Keratinocyte (primary cell): Measurements from ENCODE around the gene ALB. TPM values are rescaled to one million over a fixed set of nuclear protein-coding genes. Genes with fewer than 3 reads are reported as not detected.

ENCODE experiments used
- DNase-seq: peaks from one replicate; pipeline ENCODE4 v3.0.0-alpha.2; 2011; ENCODE audit warnings: low read depth, missing footprints, low spot score
- FAIRE-seq: peaks from 2 replicates; lab custom pipeline; 2011; peaks lifted over from hg19 to GRCh38; lab: Jason Lieb, UNC
- H2AFZ ChIP-seq: 2 replicates; pipeline ENCODE4 v1.6.0; 2012; ENCODE audit warnings: low read length, control low read depth, inconsistent platforms; ENCODE audit not compliant: control insufficient read depth
- H3K27ac ChIP-seq: 2 replicates; pipeline ENCODE4 v1.5.1; 2011; ENCODE audit warnings: low read length; ENCODE audit not compliant: control insufficient read depth, insufficient read depth
- H3K27me3 ChIP-seq: 3 replicates; pipeline ENCODE4 v1.6.0; 2011; ENCODE audit warnings: low read length; ENCODE audit not compliant: control insufficient read depth, insufficient read depth; ENCODE audit errors: extremely low read depth
- H3K36me3 ChIP-seq, 2 experiments: 2 replicates in 1 of 2; 3 replicates in 1 of 2; pipeline ENCODE4 v1.5.1; 2011; ENCODE audit warnings: low read length in 2 of 2, mild to moderate bottlenecking in 1 of 2; ENCODE audit not compliant: control insufficient read depth in 2 of 2, insufficient read depth in 2 of 2; ENCODE audit errors: extremely low read depth in 1 of 2
- H3K4me1 ChIP-seq: 3 replicates; pipeline ENCODE4 v1.5.1; 2011; ENCODE audit warnings: low read length; ENCODE audit not compliant: control insufficient read depth, insufficient read depth; ENCODE audit errors: extremely low read depth
- H3K4me2 ChIP-seq: 3 replicates; pipeline ENCODE4 v1.6.0; 2011; ENCODE audit warnings: low read depth, low read length; ENCODE audit not compliant: control insufficient read depth, insufficient read depth; ENCODE audit errors: extremely low read depth
- H3K4me3 ChIP-seq, 3 experiments: fragments of 200-600 bp in 1 of 3; sonication (generic) in 1 of 3; 2 replicates in 2 of 3; 3 replicates in 1 of 3; pipeline ENCODE4 v1.5.1; 2011 to 2016; ENCODE audit warnings: low read length in 3 of 3, mild to moderate bottlenecking in 3 of 3, control low read depth in 2 of 3, inconsistent platforms in 1 of 3, low read depth in 1 of 3, mixed read lengths in 1 of 3, mixed run types in 1 of 3, moderate library complexity in 1 of 3; ENCODE audit not compliant: control insufficient read depth in 2 of 3, insufficient read depth in 2 of 3; ENCODE audit errors: extremely low read depth in 1 of 3
- H3K79me2 ChIP-seq: 2 replicates; pipeline ENCODE4 v1.6.0; 2012; ENCODE audit warnings: low read length; ENCODE audit not compliant: control insufficient read depth, insufficient read depth
- H3K9ac ChIP-seq: 3 replicates; pipeline ENCODE4 v1.6.0; 2011; ENCODE audit warnings: low read length; ENCODE audit not compliant: control insufficient read depth, insufficient read depth; ENCODE audit errors: extremely low read depth
- H3K9me1 ChIP-seq: 3 replicates; pipeline ENCODE4 v1.6.0; 2011; ENCODE audit warnings: low read length; ENCODE audit not compliant: control insufficient read depth, insufficient read depth; ENCODE audit errors: extremely low read depth
- H3K9me3 ChIP-seq: 2 replicates; pipeline ENCODE4 v1.5.1; 2012; ENCODE audit warnings: low read depth, low read length; ENCODE audit not compliant: control insufficient read depth
- H4K20me1 ChIP-seq: 3 replicates; pipeline ENCODE4 v1.6.0; 2011; ENCODE audit warnings: low read length; ENCODE audit not compliant: control insufficient read depth, insufficient read depth; ENCODE audit errors: extremely low read depth
- CTCF ChIP-seq, 3 experiments: IDR thresholded peaks in 1 of 3; conservative IDR thresholded peaks in 1 of 3; optimal IDR thresholded peaks in 1 of 3; 2 replicates in 2 of 3; 3 replicates in 1 of 3; pipeline versions ENCODE3 to v1.5.1; 2011; ENCODE audit warnings: low read length in 3 of 3, mild to moderate bottlenecking in 3 of 3, moderate library complexity in 2 of 3, control low read depth in 1 of 3, inconsistent platforms in 1 of 3; ENCODE audit not compliant: insufficient read depth in 2 of 3; ENCODE audit errors: extremely low read depth in 1 of 3
- EZH2 ChIP-seq: IDR thresholded peaks from one replicate; pipeline ENCODE4 v1.6.1; 2012; ENCODE audit warnings: inconsistent platforms, mild to moderate bottlenecking, low read length, moderate library complexity
- dilution Hi-C: fragments of 300-500 bp; cut with MboI; formaldehyde crosslinking; loops from one replicate; pipeline ENCODE4 v1.7.0; 2020; ENCODE audit warnings: low sequenced_read_pairs; ENCODE audit not compliant: extremely low pct_ligation_motif_present
- polyA plus RNA-seq, 5 experiments: library from polyadenylated mRNA; depleted of rRNA in 3 of 5; stranded (reverse) in 3 of 5; stranded (forward) in 1 of 5; unstranded in 1 of 5; fragments of >200 nt; gene quantifications; 1 replicate in 1 of 5; 2 replicates in 3 of 5; 3 replicates in 1 of 5; pipeline versions ENCODE4 v1.2.1 to v1.2.3, GENCODE V29; 2011 to 2012; ENCODE audit warnings: missing spikeins in 2 of 5, low read depth in 1 of 5, low replicate concordance in 1 of 5

Gene ALB
- polyA plus RNA-seq, 1 donor (not counting 4 experiments of a cell fraction or from before 2014, with no cell fraction given) = not detected

GRCh38 chr4:73421708-73422457 is 17.8 kb downstream of the ALB start:
- H3K9me1 ChIP-seq = no peaks in the 10 kb centered on the region
- FAIRE-seq = no peak

GRCh38 chr4:73422458-73422752 is 18.3 kb downstream of the ALB start:
- Histone ChIP-seq H3K27me3 (no peaks in the 10 kb centered on the region), H3K79me2 (no peaks in the 10 kb centered on the region), H3K4me1 (no peaks in the 10 kb centered on the region), H2AFZ (no peak overlapping the region), H3K4me3 (no peak overlapping the region), H3K27ac (no peak overlapping the region), H3K4me2 (no peak overlapping the region), H4K20me1 (no peaks in the 10 kb centered on the region), H3K36me3 (no peaks in the 10 kb centered on the region), H3K9me1 (no peaks in the 10 kb centered on the region), H3K9me3 (no peaks in the 10 kb centered on the region), H3K9ac (no peak overlapping the region)
- no peak for TF ChIP-seq CTCF (optimal IDR thresholded peaks at IDR 0.05 in 1 of 3, IDR thresholded peaks at IDR 0.05 in 1 of 3, conservative IDR thresholded peaks at IDR 0.05 in 1 of 3; ENCODE audit: extremely low read depth in 1 of 3, insufficient read depth in 2 of 3, low read length in 3 of 3)
- no peak for TF ChIP-seq EZH2
- DNase-seq (no peak), FAIRE-seq (no peak)
- dilution Hi-C loops = no loop called here

More at GRCh38 chr4:73421708-73422457, 17.8 kb downstream of the ALB start:
- H3K4me2 ChIP-seq = no peak overlapping the region
- DNase-seq = no peak
- TF ChIP-seq EZH2 (no peak), CTCF (optimal IDR thresholded peaks at IDR 0.05 in 1 of 3, IDR thresholded peaks at IDR 0.05 in 1 of 3, conservative IDR thresholded peaks at IDR 0.05 in 1 of 3; ENCODE audit: extremely low read depth in 1 of 3, insufficient read depth in 2 of 3, low read length in 3 of 3) (no peak)
- no peaks in the 10 kb centered on the region for H3K27me3 ChIP-seq
- H3K9me3 ChIP-seq = no peaks in the 10 kb centered on the region
- no peak overlapping the region for H3K9ac ChIP-seq
- H2AFZ ChIP-seq = no peak overlapping the region
- no peak overlapping the region for H3K27ac ChIP-seq
- no peaks in the 10 kb centered on the region for H3K4me1 ChIP-seq
- no peaks in the 10 kb centered on the region for H3K79me2 ChIP-seq
- H3K36me3 ChIP-seq = no peaks in the 10 kb centered on the region
- no peaks in the 10 kb centered on the region for H4K20me1 ChIP-seq
- dilution Hi-C loops = no loop called here
- H3K4me3 ChIP-seq = no peak overlapping the region
